Measurements from ENCODE around the gene SPPL2C. TPM values are rescaled to one million over a fixed set of nuclear protein-coding genes. Genes with fewer than 3 reads are reported as not detected.

Gene SPPL2C
- total RNA-seq, 2 donors from 2014 or later = 1.5 TPM; not detected in 1

DNA sequence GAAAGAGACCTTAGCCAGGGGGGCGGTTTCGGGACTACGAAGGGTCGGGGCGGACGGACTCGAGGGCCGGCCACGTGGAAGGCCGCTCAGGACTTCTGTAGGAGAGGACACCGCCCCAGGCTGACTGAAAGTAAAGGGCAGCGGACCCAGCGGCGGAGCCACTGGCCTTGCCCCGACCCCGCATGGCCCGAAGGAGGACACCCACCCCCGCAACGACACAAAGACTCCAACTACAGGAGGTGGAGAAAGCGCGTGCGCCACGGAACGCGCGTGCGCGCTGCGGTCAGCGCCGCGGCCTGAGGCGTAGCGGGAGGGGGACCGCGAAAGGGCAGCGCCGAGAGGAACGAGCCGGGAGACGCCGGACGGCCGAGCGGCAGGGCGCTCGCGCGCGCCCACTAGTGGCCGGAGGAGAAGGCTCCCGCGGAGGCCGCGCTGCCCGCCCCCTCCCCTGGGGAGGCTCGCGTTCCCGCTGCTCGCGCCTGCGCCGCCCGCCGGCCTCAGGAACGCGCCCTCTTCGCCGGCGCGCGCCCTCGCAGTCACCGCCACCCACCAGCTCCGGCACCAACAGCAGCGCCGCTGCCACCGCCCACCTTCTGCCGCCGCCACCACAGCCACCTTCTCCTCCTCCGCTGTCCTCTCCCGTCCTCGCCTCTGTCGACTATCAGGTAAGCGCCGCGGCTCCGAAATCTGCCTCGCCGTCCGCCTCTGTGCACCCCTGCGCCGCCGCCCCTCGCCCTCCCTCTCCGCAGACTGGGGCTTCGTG, 49.5 kb downstream of the SPPL2C start, which contains the start of gene MAPT:
TSS of gene MAPT (plus strand) at position 533 of the 763 bp plus-strand sequence. CDS start 67,784 bp downstream, outside the sequence.
- TF ChIP-seq POLR2A (IDR thresholded peaks at IDR 0.05) = peak; percentile 28
- TF ChIP-seq, protein P1, sequence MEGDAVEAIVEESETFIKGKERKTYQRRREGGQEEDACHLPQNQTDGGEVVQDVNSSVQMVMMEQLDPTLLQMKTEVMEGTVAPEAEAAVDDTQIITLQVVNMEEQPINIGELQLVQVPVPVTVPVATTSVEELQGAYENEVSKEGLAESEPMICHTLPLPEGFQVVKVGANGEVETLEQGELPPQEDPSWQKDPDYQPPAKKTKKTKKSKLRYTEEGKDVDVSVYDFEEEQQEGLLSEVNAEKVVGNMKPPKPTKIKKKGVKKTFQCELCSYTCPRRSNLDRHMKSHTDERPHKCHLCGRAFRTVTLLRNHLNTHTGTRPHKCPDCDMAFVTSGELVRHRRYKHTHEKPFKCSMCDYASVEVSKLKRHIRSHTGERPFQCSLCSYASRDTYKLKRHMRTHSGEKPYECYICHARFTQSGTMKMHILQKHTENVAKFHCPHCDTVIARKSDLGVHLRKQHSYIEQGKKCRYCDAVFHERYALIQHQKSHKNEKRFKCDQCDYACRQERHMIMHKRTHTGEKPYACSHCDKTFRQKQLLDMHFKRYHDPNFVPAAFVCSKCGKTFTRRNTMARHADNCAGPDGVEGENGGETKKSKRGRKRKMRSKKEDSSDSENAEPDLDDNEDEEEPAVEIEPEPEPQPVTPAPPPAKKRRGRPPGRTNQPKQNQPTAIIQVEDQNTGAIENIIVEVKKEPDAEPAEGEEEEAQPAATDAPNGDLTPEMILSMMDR (IDR thresholded peaks at IDR 0.05) = peak; percentile 93 to 99 (median 96)
- TF ChIP-seq POLR2AphosphoS5 (IDR thresholded peaks at IDR 0.05) = peak; percentile 85
- DNase-seq (ENCODE audit: low spot score) = peak; percentile 87
- Histone ChIP-seq H3K27me3 (replicated peaks; ENCODE audit: insufficient read depth) (peaks cover 14% of the 10 kb centered on the region), H3K36me3 (no peaks in the 10 kb centered on the region), H3K4me3 (peak within 1 kb of the TSS; percentile 68 to 73), H3K27ac (peak within 1 kb of the TSS; percentile 62), H3K9me3 (no peaks in the 10 kb centered on the region), H3K4me1 (replicated peaks) (no peaks in the 10 kb centered on the region)
- WGBS = 2% methylated on average over 97 of the region's 97 CpGs
- intact Hi-C loops (cut with DNase I) = loop anchor here (2.0 kb wide), 1 partner anchor 47 kb away; no protein-coding TSS in a partner anchor

DNA sequence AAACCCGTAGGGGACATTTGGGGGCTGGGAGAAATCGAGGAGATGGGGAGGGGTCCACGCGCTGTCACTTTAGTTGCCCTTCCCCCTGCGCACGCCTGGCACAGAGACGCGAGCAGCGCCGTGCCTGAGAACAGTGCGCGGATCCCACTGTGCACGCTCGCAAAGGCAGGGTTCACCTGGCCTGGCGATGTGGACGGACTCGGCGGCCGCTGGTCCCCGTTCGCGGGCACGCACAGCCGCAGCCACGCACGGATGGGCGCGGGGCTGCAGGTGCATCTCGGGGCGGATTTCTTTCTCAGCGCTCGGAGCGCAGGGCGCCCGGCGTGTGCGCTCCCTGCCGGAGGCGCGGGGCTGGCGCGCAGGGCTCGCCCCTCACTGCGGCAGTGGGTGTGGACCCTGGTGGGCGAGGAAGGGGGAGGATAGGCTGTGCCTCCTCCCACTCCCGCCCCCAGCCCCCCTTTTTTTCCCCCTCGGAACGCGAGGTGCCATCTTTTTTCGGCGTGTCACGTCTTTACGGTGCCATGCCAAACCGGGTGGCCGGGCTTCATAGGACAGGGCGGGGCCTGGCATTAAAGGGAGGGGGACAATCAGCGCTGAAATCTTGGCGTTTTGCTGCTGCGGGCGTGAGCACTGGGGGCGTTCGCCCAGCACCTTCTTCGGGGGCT, 50.8 kb downstream of the SPPL2C start:
- no peaks in the 10 kb centered on the region for H3K4me1 ChIP-seq (replicated peaks)
- DNase-seq (ENCODE audit: low spot score) = no peak
- no peak for TF ChIP-seq POLR2A (IDR thresholded peaks at IDR 0.05)
- no peak for TF ChIP-seq POLR2AphosphoS5 (IDR thresholded peaks at IDR 0.05)
- TF ChIP-seq, protein P1 (IDR thresholded peaks at IDR 0.05) = no peak
- H3K36me3 ChIP-seq = no peaks in the 10 kb centered on the region
- peak overlapping the region; percentile 68 to 73 for H3K4me3 ChIP-seq
- peak overlapping the region in 1 of 2 donors; percentile 56 for H3K27ac ChIP-seq
- no peaks in the 10 kb centered on the region for H3K9me3 ChIP-seq
- 2% methylated on average over 36 of the region's 63 CpGs for WGBS
- H3K27me3 ChIP-seq (replicated peaks; ENCODE audit: insufficient read depth) = peaks cover 14% of the 10 kb centered on the region
- intact Hi-C loops (cut with DNase I) = loop anchor here (2.0 kb wide), 1 partner anchor 45 kb away; no protein-coding TSS in a partner anchor

DNA sequence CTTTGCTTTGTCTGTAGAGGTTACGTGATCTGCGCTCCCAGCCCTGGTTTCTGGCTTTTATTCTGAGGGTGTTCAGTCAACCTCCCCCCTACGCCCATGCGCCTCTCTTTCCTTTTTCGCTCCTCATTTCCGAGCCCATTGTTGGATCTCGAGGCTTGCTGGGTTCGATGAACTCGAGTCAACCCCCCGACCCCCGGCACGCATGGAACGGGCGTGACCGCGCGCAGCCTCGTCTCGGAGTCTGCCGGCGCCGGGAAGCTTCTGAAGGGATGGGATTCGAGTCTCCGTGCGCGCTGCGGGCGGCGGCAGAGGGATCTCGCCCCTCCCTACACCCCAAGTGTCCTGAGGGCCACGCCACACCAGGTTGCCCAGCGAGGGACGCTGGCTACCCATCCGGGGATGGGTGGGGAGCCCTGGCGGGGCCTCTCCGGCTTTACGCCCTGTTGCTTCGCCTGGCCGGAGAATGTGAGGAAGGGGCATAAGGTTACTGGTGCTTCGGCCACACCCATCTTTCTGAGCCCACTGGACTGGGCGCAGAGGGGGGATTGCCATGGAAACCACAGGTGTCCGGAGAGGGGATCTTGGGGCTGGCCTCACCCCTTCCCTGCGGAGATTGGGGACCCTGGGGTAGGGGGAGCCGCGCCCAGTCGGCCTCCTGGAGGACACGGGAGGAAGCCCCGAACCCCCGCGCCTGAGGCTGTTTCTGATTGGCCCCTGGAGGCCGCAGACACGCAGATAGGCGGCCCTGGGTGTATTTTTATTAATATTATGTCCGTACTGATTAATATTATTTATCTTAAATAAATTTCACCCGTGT, 51.5 kb downstream of the SPPL2C start:
- Histone ChIP-seq H3K4me1 (replicated peaks) (no peaks in the 10 kb centered on the region), H3K27ac (no peak overlapping the region), H3K9me3 (no peaks in the 10 kb centered on the region), H3K4me3 (peak overlapping the region; percentile 68 to 73), H3K27me3 (replicated peaks; ENCODE audit: insufficient read depth) (peaks cover 14% of the 10 kb centered on the region), H3K36me3 (no peaks in the 10 kb centered on the region)
- WGBS = 2% methylated on average over 54 of the region's 55 CpGs
- intact Hi-C loops (cut with DNase I) = loop anchor here (2.0 kb wide), 2 partner anchors 45 to 53 kb away; no protein-coding TSS in a partner anchor
- no peak for TF ChIP-seq POLR2AphosphoS5 (IDR thresholded peaks at IDR 0.05)
- DNase-seq (ENCODE audit: low spot score) = no peak

Other genes starting within 250 kb of the SPPL2C start
- 1 to 10 TPM; 1.4 to 2.1 TPM for gene CRHR1, start 60.6 kb upstream of the SPPL2C start, total RNA-seq
- 10 to 100 TPM; 11.7 to 14.7 TPM for gene MAPT, start 49.7 kb downstream of the SPPL2C start, total RNA-seq
- gene STH, start 154.4 kb downstream of the SPPL2C start, total RNA-seq = not detected

Measured in prostate gland (tissue), 2 donors.